NCI-H1048 (cell line): ENCODE measurements around the gene HSPB1.
"Not testable (repeated sequence)": the region's sequence is repeated elsewhere in the genome, so short reads cannot be mapped to it uniquely, and the experiment has no call there.

Experiments used
- DNase-seq: peaks from one replicate; lab custom pipeline; 2025; lab: John Stamatoyannopoulos, UW

The HSPB1 gene

DNA sequence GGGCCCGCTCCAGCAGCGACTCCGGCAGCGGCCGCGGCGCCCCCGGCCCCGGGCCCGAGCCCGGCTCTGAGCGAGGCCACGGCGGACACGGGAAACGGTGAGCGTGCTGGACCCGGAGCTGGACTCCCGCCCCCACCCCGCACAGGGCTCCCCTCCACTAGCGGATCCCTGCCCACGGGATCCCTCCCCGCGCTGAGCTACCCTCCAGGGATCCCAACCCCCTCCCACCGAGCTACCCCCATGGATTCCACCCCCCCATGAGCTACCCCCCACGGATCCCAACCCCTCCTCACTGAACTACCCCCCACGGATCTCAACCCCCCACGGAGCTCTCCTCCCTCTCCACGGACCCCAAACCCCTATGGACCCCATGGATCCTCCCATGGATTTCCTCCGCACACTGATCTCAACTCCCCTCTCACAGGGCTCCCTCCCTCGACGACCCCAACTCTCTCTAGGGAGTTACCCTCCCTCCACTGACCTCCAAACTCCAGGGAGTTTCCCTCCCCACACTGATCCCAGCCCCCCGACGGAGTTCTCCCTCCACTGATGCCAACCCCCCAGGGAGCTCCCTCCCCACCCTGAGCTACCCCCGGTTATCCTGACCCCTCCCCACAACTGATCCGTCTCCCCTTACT is 20.6 kb upstream of the HSPB1 start:
- no peak for DNase-seq

GRCh38 chr7:76282344-76283253 is 19.9 kb upstream of the HSPB1 start:
- no peak for DNase-seq

- DNase-seq: no peak
Observed at GRCh38 chr7:76283254-76284159, 19.0 kb upstream of the HSPB1 start.

DNA sequence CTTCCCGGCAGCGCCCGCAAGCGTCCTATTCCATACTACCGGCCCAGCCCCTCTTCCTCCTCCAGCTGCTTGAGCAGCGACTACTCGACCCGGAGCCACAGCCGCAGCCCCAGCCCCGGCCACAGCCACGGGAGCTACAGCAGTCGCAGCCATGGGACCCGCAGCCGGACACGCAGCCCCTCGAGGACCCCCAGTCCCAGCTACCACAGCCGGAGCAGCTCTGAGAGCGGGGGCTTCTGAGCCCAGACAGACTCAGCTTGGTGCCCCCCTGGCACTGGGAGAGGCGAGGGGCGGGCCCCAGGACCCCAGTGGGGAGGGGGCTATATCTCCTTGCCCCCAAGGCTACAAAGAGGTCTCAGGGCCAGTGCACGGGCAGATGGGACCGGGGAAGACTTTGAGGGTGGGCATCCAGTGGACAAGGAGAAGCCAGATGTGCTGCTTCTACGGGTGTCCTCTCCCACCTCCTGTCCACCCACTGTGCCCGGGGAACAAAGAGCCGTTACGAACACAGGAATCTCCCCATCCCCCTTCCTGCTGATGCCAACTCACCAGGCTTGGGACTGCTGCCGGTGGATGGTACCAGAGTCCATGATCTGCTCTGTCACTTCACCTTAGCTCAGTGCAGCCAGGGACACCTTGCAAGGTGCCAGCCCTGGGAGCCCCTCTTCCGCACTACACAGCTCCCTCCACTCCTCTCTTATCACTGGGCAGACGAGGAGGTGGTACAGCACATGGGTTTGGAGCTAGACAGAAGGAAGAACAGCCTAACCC is 16.7 kb upstream of the HSPB1 start:
- no peak for DNase-seq

GRCh38 chr7:76286842-76287403 is 15.6 kb upstream of the HSPB1 start:
- DNase-seq: no peak

GRCh38 chr7:76290847-76291350 is 11.6 kb upstream of the HSPB1 start:
- not testable (repeated sequence) for DNase-seq

DNA sequence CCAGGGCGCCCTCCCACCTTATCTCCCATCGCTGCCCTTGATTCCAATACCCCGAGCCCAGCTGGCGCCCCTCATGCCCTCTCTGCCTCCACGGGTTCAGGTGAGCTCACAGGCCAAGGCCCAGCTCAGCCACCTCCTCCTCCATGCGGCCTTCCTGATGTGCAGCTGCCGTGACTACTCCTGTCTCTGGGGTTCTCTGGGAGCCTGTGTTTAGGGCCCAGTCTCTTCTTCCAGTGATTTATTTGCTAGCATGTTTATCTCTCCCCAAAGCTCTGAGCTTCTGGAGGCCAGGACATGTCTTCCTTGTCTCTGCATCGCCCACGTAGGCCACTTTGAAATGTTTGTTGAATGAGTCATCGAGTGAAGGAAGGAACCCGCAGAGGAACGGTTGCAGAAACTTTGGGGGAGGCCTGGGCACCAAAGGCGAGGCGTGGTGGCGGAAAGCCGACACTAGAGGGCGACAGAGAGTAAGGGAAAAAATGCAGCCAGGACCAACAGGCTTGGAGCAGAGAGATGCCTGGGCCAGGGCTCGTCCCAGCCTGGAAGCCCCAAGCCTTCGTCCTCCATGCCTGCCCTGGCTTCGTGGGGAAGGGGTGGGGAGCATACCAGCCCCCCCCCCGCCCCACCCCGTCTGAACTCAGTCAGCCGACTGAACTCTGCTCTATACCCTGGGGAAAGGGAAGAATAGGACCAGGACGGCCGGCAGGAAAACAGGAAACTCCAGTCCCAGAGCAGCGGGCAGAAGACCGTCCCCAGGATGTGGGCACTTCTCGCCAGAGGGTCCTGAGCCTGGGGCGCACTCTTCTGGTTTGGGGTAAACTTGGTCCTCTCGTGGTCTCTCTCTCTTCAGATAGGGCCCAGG is 10.9 kb upstream of the HSPB1 start:
- peak; percentile 39 for DNase-seq

DNA sequence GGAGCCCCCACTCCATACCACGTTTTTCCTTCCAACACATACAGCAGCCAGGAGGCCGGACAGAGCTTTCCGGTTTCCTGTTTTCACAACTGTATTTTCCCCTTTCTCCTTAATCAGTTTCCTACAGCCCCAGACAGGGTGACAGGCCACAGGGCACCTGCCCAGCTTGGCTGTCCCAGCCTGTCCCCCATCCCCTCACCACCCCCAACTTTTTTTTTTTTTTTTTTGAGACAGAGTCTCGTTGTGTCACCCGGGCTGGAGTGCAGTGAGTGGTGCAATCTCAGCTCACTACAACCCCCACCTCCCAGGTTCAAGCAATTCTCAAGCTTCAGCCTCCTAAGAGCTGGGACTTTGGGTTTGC is 10.3 kb upstream of the HSPB1 start:
- no peak for DNase-seq

GRCh38 chr7:76292911-76293310 is 9.6 kb upstream of the HSPB1 start:
- DNase-seq: not testable (repeated sequence)

GRCh38 chr7:76293407-76293901 is 9.0 kb upstream of the HSPB1 start:
- DNase-seq: no peak

DNA sequence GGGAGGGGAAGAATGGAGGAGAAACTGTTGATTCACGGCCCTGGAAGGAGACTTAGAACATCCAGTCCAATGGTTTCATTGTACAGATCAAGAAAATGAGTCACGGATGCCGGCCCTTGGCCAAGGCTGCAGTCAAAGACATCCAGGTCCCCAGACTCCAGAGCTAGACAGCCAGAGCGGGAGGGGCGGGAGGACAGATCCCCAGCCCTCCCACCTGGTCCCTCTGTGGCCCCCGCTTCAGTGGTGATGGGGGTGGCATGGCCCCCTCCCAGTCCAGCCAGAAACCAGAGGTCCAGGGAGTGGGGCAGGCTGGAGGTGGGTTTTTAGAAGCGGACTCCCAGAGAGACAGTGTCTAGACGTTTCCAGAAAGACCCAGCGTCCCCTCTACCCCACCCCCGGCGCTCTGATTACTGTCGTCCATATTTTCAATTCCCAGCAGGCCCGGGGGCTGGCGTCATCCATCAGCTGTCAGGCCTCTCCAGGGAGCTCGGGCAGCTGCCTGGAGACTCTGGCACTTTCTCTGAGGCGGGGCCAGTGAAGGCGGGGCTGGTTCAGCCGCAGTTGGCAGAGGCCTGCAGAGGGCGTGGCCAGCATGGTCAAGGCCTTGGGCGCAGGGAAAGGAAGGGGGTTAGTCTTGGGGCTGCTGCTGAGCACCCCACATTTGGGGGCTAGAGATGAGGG is 8.0 kb upstream of the HSPB1 start:
- peak; percentile 26 for DNase-seq

DNA sequence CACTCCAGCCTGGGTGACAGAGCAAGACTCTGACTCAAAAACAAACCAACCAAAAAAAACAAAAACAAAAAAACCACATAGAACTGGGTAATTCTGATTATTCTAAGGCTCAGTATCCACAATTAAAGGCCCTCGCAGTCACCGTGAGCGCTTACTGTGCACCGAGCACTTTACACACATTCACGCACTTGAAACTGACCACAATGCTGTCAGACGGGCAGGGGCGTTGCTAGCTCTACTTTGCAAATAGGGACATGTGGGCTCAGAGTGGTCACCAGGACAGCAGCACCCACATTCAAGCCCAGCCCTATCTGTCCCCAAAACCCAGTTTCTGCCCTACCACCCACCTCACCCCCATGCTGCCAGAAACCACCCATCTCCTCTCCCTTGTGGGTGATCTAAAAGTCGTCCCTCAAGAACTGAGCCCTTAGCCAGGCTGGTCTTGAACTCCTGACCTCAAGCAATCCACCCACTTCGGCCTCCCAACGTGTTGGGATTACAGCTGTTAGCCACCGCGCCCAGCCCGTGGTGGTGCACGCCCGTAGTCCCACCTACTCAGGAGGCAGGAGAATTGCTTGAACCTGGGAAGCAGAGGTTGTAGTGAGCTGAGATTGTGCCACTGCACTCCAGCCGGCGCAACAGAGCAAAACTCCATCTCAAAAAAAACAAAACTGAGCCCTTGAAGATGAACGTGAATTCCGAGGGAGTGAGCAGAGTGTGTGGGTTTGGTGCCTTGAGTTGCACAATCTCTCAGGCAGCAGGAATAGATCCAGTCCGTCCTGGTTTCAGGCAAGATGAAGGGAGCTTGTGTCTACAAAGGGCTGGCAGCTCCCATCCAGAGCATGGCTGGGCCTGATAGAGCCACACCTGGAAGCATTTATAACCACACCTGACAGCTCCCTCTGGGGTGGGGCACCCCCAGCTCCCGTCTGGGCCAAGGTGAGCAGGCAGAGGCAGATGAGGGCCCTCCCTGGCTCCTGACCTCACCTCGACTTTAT is 5.4 kb upstream of the HSPB1 start:
- DNase-seq: no peak

DNA sequence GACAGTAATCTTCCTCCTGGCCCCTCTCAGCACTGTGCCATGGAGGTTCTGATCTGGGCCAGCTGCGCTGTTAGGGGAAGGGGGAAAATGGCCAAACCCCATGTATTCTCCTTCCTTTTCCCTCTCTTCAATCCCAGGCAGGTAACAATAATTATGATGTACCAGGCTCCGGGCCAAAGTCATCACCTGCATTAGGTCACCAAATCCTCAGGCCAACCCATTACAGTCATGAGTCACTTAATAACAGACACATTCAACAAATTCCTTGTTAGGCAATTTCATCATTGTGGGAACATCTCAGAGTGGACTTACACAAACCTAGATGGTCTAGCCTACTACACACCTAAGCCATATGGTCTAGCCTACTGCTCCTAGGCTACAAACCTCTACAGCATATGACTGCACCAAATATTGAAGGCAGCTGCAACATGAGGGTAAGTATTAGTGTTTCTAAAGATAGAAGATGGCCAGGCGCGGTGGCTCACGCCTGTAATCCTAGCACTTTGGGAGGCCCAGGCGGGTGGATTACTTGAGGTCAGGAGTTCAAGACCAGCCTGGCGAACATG is 2.2 kb upstream of the HSPB1 start:
- no peak for DNase-seq

DNA sequence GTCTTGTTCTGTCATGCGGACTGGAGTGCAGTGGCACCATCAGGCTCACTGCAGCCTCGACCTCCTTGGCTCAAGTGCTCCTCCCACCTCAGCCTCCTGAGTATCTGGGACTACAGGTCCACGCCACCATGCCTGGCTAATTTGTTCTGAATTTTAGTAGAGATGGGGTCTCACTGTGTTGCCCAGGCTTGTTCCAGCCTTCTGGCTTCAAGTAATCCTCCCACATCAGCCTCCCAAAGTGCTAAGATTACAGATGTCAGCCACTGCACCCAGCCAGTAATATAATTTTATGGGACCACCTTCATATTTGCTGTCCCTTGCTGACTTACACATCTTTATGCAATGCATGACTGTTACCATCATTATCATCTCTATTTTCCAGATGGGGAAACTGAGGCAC is 1.5 kb upstream of the HSPB1 start:
- DNase-seq: no peak

GRCh38 chr7:76303202-76304147 is 1.0 kb downstream of the HSPB1 start:
- DNase-seq: peak; percentile 80

DNA sequence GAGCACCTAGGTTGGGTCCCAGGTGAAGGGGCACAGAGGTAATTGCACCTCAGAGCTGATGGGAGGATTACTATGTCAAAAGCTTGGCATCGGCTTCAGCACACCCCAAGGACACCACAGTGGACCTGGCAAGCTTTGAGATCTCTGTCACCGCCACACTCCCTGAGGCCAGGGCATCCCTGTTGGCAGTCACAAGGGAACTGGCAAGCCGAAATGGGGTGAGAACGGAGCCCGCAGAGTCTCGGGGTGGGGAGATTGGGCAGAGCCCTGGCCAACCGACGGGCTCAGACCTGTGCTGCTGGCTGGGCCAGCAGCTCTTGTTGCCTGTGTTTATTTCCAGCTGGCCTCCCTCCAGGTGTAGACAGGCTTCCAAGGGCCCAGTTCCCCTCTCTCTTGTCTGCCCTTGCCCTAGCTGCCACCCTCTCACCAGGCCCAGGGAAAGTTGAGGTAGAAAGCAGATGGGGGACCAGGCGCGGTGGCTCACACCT is 2.5 kb downstream of the HSPB1 start:
- no peak for DNase-seq
